OCI-LY1 (cell line): ENCODE results near the gene MYO16.

Experiments
- CTCF ChIP-seq: fragments of 200-600 bp; sonication (generic), shearing (Covaris generic); IDR thresholded peaks from 2 replicates; pipeline ENCODE4 v1.5.1; 2017; ENCODE audit warnings: mild to moderate bottlenecking, antibody characterized with exemption, low read length, moderate library complexity, mixed read lengths
- EZH2 ChIP-seq: fragments of 200-600 bp; sonication (generic), shearing (Covaris generic); IDR thresholded peaks from 2 replicates; pipeline ENCODE4 v1.8.0; 2017; ENCODE audit warnings: borderline replicate concordance, mixed run types, mild to moderate bottlenecking, antibody characterized with exemption, low read length, moderate library complexity, mixed read lengths

GRCh38 chr13:109233293-109233692 lies 603.9 kb downstream of the MYO16 start:
- TF ChIP-seq CTCF (no peak), EZH2 (no peak)
